NCI-H2227 treated with DMSO at 0.1 percent for 48 hours (cell line): Measurements from ENCODE around the gene TUBA1C.

ENCODE experiments used
- DNase-seq: peaks from one replicate; lab custom pipeline; 2025; lab: John Stamatoyannopoulos, UW

Gene TUBA1C

DNA sequence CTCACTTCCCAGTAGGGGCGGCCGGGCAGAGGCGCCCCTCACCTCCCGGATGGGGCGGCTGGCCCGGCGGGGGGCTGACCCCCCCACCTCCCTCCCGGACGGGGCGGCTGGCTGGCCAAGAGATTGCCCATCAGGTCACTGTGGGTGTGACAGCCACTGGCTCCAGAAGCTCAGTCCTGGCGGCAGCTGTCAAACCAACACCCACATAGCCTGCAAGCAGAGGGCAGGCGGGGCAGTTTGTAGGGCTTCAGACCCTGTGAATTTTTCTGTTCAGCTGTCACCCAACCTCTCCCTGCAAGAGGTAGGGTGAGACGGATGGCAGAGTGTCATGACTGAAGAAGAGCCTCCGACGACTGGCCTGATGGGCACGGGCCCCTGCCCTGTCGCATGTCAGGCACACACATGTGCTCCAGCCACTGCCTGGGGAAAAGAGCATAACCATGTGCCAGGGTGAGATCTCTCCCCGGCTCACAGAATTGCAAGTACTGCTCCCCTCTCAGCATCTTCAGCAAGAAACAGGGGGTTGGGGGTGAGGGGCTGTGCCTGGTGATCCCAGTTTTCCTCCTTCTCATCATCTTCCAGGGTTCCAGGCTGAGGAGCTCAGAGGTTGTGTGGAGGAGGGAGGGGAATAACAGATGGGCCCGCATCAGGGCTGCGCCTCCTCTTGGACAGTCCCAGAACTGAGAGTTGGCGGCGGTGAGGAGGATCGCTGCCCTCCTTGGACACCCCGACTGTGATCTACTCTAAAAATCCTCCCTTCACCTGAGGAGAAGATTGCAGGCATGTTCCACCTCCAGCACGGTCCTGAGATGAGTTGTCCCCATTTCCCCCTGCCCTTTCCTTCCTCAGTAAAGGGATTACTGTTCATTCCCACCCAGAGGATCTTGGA, 18.9 kb downstream of the TUBA1C start:
- DNase-seq = no peak

DNA sequence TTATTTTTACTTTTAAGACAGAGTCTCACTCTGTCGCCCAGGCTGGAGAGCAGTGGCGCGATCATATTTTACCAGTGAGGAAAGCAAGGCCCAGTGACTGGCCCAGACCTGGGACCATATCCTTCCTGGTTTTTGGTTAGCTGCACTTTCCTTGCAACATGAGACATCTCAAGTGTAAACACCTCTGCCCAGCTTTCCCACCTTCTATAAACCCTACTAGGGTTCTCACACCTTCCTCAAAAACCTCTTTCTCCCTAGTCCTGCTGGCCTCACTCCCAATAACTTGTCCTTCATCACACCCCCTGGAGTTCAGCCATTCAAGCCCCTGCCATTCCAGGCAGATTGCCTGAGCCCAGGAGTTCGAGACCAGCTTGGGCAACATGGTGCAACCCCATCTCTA, 19.8 kb downstream of the TUBA1C start:
- no peak for DNase-seq

DNA sequence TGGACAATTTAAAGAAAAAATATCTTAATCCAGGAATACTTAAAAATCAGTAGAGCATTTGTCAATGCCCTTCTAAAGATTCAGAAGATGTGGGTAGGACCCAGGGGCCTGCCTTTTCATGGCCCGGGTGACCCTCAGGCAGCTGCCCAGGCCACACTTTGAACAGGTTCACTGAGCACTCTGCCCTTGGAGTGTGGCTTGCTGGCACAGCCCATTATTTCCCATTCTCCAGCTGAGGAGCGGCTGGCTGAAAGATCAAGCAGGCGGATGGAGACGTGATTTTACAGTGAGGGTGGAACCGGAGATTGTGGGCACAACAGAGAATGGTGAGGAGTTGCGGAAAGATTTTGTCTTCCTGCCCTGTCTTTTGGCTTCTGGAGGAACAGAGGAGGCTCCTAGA, 23.0 kb downstream of the TUBA1C start:
- DNase-seq = no peak

DNA sequence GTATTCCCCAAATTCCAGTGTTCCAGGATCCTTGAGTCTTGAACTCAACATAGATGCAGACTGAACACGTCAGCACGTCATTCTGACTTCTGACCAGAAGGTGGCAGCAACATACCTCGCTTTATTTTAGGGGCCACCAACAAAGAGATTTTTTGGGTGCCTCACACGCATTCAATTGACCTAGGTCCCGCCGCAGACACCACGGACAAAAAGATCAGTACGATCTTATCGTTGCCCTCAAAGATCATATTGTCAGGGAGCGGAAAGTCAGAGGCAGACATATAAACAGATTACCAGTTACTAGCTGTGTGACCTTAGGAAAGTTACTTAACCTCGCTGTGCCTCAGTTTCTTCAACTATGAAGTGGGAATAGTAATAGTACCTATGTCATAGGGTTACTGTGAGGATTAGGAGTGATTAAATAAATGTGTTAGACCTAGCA, 23.6 kb downstream of the TUBA1C start:
- DNase-seq = no peak

DNA sequence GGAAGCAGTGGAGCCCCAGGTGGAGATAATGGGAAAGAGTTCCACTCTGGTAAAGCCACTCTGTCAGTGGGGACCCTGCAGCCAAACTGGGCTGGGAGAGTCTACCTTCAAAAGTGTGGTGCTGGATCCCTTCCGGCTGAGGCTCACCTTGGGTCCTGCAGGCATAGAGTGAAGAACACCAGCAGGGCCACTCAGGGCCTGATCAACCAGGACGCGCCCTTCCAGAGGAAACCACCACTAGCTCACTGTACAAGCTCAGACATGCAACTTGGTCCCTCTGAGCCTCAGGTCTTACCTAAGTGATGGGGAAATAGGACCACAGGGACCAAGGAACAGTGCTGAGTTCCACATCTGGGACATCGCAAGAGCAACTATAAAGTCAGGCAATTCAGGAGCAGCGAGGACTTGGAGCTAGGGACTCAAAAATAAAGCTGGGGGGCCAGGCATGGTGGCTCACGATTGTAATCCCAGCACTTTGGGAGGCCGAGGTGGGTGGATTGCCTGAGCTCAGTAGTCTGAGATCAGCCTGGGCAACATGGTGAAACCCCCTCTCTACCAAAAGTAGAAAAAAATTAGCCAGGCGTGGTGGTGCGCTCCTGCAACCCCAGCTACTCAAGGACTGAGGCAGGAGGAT, 24.2 kb downstream of the TUBA1C start:
- DNase-seq = no peak

DNA sequence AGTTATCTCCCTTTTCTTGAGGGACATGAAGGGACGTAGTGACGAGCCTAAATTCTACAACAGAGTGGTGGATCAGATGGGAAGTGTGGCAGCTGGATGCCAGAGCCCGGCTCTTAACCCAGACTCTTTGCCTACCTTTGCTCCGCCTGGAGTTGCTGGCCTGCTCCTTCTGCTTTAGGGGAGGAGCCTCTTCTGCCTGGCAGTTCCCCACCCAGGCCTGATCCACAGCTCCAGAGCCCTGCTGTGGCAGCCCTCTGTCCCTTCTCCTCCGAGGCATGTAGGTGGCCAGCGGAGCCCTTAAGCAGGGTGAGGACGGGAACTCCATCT, 27.8 kb downstream of the TUBA1C start:
- DNase-seq = peak; percentile 62

DNA sequence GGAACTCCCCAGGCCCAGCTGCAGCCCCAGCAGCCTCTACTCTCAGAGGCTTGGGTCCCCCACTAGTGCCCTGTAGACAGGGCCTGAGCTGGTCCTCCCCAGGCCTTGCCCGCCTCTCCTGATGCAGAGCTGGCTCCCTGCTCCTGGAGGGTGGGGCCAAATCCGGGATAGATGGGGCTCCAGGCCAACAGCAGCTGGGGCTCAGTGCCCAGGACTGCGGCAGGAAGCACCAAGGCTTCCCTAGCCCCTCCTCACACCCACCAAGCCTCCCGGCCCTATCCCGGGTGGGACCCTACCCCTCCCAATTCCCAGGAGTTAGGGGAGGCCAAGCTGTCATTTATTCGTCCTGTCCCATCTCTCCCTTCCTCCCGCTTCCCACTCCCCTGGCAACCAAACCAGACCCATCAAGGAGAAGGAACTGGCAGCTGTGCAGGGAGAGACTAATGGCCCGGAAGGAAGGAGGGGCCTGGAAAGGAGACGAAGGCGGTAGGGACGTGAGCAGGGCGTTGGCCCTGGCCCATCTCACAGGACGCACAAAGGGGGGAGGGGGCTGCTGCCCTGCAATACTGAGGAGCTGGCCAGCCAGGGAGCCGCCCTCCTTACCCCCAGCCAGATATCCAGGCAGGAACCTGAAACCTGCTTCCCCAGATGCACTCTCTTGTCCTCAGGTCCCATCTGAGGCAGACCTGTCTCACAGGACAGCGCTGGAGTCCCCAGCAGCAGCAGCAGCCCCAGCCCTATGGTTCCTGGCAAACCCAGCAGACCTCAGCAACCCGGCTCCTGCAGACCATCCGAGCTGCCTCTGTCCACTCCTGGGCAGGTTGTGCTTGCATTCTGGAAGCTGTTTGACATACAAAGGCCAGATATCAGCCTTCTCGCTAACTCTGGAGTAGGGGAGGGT, 28.4 kb downstream of the TUBA1C start:
- peak; percentile 69 for DNase-seq

DNA sequence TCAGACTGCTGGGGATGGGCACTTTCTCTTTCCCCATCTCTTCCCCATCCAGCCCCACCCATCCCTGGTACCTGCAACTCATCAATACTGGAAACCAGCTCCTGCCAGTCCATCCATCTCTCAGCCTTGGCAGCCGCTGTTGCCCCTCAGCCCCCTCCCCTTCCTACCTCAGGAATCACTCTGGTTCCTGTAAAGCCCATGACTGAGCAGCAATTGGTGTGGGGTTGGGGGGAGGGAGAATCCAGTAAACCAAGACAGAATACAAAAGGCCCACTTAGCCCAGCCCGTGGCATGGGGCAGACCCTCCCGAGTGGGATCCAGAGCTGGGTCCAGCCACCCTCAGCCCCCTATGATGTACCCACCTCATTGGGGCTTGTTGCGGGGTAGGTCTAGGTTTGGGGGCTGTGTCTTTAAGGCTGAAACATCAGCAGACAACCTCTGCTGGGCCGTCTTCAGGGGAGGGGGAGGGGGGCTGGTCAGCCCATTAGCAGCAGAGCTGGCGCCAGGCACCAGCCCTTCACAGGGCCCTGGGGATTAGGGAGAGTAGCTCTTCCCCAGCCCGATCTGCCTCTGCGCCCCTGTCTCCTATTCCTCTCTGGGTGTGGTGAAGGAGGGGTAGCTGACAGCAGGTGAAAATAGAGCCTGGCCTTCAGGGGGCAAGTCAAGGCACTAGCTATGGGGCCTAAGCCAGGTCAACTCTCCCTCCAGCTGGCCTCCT, 29.4 kb downstream of the TUBA1C start:
- DNase-seq = peak; percentile 36

DNA sequence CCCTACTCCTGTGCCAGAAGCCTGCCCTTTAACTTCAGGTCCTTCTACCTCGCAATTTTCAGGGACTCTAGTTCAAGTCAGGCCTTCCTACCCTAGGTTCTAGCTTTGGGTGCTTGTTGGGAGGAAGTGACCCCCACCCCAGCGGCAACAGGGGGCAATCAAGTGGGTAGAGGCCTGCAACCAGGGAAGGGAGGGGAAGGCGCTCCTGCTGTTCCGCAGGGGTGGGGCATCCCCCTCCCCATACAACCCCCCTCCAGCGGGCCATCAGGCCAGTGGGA, 29.9 kb downstream of the TUBA1C start:
- no peak for DNase-seq

- no peak for DNase-seq
These were observed 30.4 kb downstream of the TUBA1C start, which contains the start of gene PRPH for GRCh38 chr12:49295082-49295936. Gene PRPH, plus strand, starts transcription at chr12:49295147. Its CDS starts 54 bp downstream, at chr12:49295201.

GRCh38 chr12:49296034-49296835, 31.4 kb downstream of the TUBA1C start:
- DNase-seq = no peak

GRCh38 chr12:49296836-49297694, 32.2 kb downstream of the TUBA1C start:
- DNase-seq = no peak

- no peak for DNase-seq
These were observed 32.8 kb downstream of the TUBA1C start for GRCh38 chr12:49297695-49298060.

DNA sequence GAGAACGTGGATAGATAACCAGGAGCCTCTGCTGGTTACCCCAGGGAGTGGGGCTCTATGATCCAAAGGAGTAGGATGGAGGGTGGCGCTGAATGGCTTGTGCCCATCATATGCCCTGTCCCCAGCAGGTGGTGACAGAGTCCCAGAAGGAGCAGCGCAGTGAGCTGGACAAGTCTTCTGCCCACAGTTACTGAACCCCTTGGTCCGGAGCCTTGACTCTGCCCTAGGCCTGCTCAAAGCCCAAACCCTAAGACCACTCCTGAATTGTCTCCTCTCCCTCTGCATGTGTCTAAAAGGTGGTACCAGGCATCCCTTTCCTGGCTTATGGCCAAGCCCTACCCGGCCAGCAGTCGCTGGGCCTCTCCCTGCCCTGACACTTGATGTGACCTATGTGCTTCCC, 33.3 kb downstream of the TUBA1C start:
- no peak for DNase-seq

GRCh38 chr12:49301760-49302159, 36.9 kb downstream of the TUBA1C start:
- DNase-seq = no peak

DNA sequence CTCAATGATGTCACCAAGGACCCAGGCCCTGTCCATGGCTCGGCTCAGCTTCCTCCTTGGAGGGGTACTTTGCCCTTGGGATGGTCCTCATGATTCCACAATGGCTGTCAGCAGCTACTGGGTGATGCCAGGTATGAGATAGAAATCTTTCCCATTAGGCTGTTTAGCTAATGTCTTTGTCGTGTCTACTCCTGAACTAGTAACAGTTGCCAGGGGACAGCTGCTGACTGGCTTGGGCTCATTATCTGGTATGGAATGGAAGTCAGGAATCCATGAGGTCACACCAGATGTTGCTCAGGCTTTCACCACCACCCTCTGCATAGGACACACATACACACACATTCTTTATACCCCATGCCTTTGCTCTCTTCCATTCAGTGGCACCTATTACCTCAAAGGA, 39.3 kb downstream of the TUBA1C start:
- DNase-seq = no peak

DNA sequence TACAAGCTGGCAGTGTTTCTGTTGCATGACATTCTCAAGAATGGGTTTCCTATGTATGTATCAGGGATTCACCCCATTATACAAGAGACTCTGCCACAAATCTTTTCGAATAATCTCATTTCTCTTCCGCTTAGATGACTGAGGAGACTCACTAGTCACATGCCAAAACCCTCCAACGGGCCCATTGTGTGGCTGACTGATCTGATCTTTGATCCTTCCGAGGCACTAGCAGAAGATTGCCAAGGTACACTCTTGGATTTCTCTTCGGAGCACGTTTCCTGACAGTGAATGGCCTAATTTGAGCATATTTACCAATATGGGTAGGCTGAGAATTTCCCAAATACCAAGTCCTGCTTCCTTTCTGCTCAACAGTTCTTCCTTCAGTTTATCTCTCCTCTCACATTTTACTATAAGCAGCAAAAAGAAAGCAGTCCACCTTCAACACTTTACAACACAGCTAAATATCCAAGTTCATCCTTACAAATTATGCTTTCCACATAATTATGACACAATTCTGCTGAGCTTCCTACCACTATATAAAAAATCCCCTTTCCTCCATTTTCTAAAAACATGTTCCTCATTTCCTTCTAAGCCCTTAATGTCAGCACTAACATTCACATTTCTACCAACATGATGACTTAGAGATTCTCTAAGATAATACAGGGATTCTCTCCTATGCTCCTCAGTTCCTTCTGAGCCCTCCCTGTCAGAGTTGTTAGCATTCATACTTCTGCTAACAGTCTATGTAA, 41.1 kb downstream of the TUBA1C start:
- no peak for DNase-seq

DNA sequence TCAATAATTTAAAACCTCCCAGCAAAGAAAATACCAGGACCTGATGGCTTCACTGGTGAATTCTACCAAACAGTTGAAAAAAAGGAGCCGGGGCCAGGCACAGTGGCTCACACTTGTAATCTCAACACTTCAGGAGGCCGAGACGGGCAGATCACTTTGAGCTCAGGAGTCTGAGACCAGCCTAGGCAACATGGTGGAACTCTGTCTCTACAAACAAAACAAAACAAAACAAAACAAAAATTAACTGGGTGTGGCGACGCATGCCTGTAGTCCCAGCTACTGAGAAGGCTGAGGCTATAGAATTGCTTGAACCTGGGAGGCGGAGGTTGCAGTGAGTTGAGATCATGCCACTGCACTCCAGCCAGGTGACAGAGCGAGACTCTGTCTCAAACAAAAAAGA, 44.5 kb downstream of the TUBA1C start:
- DNase-seq = no peak
